HepG2 (cell line): ENCODE results near the gene WDR45B. TPM values are rescaled to one million over a fixed set of nuclear protein-coding genes. Genes with fewer than 3 reads are reported as not detected.

ENCODE experiments used
- ASH2L ChIP-seq: fragments of 300-600, 200-600 bp; sonication (generic); IDR thresholded peaks from 2 replicates; pipeline ENCODE4 v1.7.0; 2017; ENCODE audit warnings: low read depth, mild to moderate bottlenecking, moderate library complexity, mixed read lengths, low read length; ENCODE audit not compliant: insufficient read length
- CREM ChIP-seq, 2 experiments: sonication (generic) in 1 of 2; formaldehyde crosslinking in 1 of 2; IDR thresholded peaks; 2 replicates each; pipeline versions ENCODE4 v1.4.0 to v1.6.1; 2016 to 2020; ENCODE audit warnings: antibody characterized with exemption in 1 of 2, mild to moderate bottlenecking in 1 of 2, missing genetic modification reagents in 1 of 2
- FOXK1 ChIP-seq: sonication (generic); formaldehyde crosslinking; IDR thresholded peaks from 2 replicates; pipeline ENCODE4 v1.4.0; 2020; ENCODE audit warnings: low read depth, missing genetic modification reagents, borderline replicate concordance
- FOXP1 ChIP-seq, 2 experiments: fragments of 450-650 bp in 1 of 2; IDR thresholded peaks; 2 replicates each; pipeline ENCODE4 v1.6.1; 2017 to 2018; ENCODE audit warnings: antibody characterized with exemption in 1 of 2
- KAT2B ChIP-seq: fragments of 150-350 bp; IDR thresholded peaks from 2 replicates; pipeline ENCODE4 v1.6.1; 2014; ENCODE audit warnings: low read depth, low read length, borderline replicate concordance
- MEF2D ChIP-seq: sonication (generic); formaldehyde crosslinking; IDR thresholded peaks from 2 replicates; pipeline ENCODE4 v1.5.1; 2020; ENCODE audit warnings: mild to moderate bottlenecking, missing genetic modification reagents
- ONECUT2 ChIP-seq: sonication (generic); formaldehyde crosslinking; IDR thresholded peaks from 2 replicates; pipeline ENCODE4 v1.4.0; 2020; ENCODE audit warnings: missing genetic modification reagents
- POGZ ChIP-seq: sonication (generic); formaldehyde crosslinking; IDR thresholded peaks from 2 replicates; pipeline ENCODE4 v1.4.0; 2020; ENCODE audit warnings: mild to moderate bottlenecking, missing genetic modification reagents
- SCMH1 ChIP-seq: sonication (generic); formaldehyde crosslinking; IDR thresholded peaks from 2 replicates; pipeline ENCODE4 v1.9.0; 2021; ENCODE audit warnings: missing genetic modification reagents, mild to moderate bottlenecking, borderline replicate concordance
- SIN3A ChIP-seq: IDR thresholded peaks from 2 replicates; pipeline ENCODE4 v1.6.1; 2011; ENCODE audit warnings: low read depth, mild to moderate bottlenecking, control low read depth, low read length, borderline replicate concordance
- SOX13 ChIP-seq, 3 experiments: fragments of 450-650 bp in 1 of 3; sonication (generic) in 1 of 3; formaldehyde crosslinking in 1 of 3; IDR thresholded peaks in 2 of 3; conservative IDR thresholded peaks in 1 of 3; 2 replicates each; pipeline versions ENCODE4 v1.5.0 to v1.6.1; 2016 to 2020; ENCODE audit warnings: antibody characterized with exemption in 1 of 3, mild to moderate bottlenecking in 1 of 3, missing compliant biosample characterization in 1 of 3, missing genetic modification reagents in 1 of 3, moderate library complexity in 1 of 3
- ZFP41 ChIP-seq: sonication (generic); formaldehyde crosslinking; IDR thresholded peaks from 2 replicates; pipeline ENCODE4 v1.4.0; 2020; ENCODE audit warnings: mild to moderate bottlenecking, missing genetic modification reagents, borderline replicate concordance
- ZFP82 ChIP-seq: sonication (generic); formaldehyde crosslinking; IDR thresholded peaks from 2 replicates; pipeline ENCODE4 v1.5.1; 2020; ENCODE audit warnings: mild to moderate bottlenecking, missing genetic modification reagents, borderline replicate concordance
- ZMYM4 ChIP-seq: sonication (generic); formaldehyde crosslinking; IDR thresholded peaks from 2 replicates; pipeline ENCODE4 v1.8.1; 2023; ENCODE audit warnings: mild to moderate bottlenecking, missing genetic modification reagents
- ZNF207 ChIP-seq: fragments of 450-650 bp; IDR thresholded peaks from 2 replicates; pipeline ENCODE4 v1.6.1; 2016; ENCODE audit warnings: antibody characterized with exemption, borderline replicate concordance
- ZNF33B ChIP-seq: sonication (generic); formaldehyde crosslinking; IDR thresholded peaks from 2 replicates; pipeline ENCODE4 v1.5.1; 2020; ENCODE audit warnings: mild to moderate bottlenecking, missing genetic modification reagents
- ZNF83 ChIP-seq: sonication (generic); formaldehyde crosslinking; IDR thresholded peaks from 2 replicates; pipeline ENCODE4 v1.4.0; 2020; ENCODE audit warnings: missing genetic modification reagents, mild to moderate bottlenecking, borderline replicate concordance
- polyA plus RNA-seq, 8 experiments: library from polyadenylated mRNA; depleted of rRNA in 3 of 8; stranded (reverse) in 7 of 8; unstranded in 1 of 8; fragments of >200 nt; fragmentation: Illumina TruSeq in 4 of 8; extraction: Trizol in 4 of 8; gene quantifications; 2 replicates each; pipeline versions ENCODE4 v1.2.1 to v1.2.3, GENCODE V29; 2011 to 2016; ENCODE audit warnings: low read depth in 4 of 8, missing spikeins in 1 of 8, mixed read lengths in 1 of 8; ENCODE audit not compliant: insufficient read depth in 1 of 8
- total RNA-seq, 5 experiments: library from RNA; depleted of rRNA; stranded (reverse); fragments of >200 nt; fragmentation: Illumina TruSeq; extraction: Trizol; gene quantifications; 2 replicates each; pipeline ENCODE4 v1.2.3, GENCODE V29; 2016; ENCODE audit warnings: low read depth in 1 of 5
- TF ChIP-seq, protein P1 (sequence below): sonication (generic); formaldehyde crosslinking; IDR thresholded peaks from 2 replicates; pipeline ENCODE4 v1.5.0; 2020; ENCODE audit warnings: mild to moderate bottlenecking, missing genetic modification reagents, borderline replicate concordance
- TF ChIP-seq, protein P2 (sequence below), 2 experiments: sonication (generic) in 1 of 2; formaldehyde crosslinking in 1 of 2; IDR thresholded peaks; 2 replicates each; pipeline versions ENCODE4 v1.4.0 to v1.6.1; 2018 to 2020; ENCODE audit warnings: missing genetic modification reagents in 2 of 2, borderline replicate concordance in 1 of 2, low read depth in 1 of 2, mild to moderate bottlenecking in 1 of 2, missing biosample characterization in 1 of 2

Gene WDR45B
- total and polyA plus RNA-seq, 2 of the 13 experiments (the other 11 are each of a cell fraction or from before 2014, with no cell fraction given): 86.2 to 155 TPM

DNA sequence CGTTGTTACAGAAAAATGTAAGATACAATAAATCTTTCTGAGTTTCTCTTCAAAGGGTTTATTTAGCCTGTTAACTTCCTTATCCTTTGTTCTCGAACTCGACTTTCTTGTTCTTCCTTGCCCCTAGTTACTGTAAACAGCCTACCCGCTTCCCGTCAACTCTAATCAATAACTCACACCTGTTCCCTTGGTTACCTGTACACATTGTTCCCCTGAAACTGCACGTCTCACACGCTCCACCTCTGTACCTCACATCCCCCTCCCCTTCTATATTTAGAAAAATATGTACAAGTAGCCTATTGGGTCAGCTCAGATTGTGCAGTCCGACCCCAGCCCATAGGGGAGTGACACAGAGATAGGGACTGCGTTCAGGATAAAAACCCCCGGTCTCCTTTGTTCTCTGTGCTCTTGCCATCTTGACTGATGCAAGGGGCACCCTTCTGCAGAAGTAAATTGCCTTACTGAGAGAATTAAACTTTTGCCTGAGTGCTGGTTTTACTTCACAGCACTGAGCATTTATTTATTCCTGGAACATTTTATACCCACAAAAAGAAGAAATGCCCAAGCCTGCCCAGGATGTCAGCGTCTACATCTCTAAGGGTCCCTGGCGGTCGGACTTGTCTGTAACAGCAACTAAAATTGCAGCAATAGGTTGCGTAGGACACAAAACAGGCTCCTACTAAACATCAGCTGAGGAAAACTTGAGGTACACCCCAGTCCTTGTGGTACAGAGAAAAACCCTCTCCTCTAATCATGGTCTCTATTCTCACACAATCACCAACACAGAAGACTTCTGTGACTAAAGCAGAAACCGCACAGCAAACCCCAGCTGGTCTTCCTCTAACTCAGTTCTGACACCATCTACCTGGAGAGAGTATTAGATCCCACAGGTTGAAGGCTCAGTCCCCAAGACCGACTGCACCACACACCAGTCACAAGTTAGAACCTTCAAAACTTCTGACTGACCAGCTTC, 11.3 kb downstream of the WDR45B start (continued):
- TF ChIP-seq, protein P1, sequence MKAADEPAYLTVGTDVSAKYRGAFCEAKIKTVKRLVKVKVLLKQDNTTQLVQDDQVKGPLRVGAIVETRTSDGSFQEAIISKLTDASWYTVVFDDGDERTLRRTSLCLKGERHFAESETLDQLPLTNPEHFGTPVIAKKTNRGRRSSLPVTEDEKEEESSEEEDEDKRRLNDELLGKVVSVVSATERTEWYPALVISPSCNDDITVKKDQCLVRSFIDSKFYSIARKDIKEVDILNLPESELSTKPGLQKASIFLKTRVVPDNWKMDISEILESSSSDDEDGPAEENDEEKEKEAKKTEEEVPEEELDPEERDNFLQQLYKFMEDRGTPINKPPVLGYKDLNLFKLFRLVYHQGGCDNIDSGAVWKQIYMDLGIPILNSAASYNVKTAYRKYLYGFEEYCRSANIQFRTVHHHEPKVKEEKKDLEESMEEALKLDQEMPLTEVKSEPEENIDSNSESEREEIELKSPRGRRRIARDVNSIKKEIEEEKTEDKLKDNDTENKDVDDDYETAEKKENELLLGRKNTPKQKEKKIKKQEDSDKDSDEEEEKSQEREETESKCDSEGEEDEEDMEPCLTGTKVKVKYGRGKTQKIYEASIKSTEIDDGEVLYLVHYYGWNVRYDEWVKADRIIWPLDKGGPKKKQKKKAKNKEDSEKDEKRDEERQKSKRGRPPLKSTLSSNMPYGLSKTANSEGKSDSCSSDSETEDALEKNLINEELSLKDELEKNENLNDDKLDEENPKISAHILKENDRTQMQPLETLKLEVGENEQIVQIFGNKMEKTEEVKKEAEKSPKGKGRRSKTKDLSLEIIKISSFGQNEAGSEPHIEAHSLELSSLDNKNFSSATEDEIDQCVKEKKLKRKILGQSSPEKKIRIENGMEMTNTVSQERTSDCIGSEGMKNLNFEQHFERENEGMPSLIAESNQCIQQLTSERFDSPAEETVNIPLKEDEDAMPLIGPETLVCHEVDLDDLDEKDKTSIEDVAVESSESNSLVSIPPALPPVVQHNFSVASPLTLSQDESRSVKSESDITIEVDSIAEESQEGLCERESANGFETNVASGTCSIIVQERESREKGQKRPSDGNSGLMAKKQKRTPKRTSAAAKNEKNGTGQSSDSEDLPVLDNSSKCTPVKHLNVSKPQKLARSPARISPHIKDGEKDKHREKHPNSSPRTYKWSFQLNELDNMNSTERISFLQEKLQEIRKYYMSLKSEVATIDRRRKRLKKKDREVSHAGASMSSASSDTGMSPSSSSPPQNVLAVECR (CRISPR knock-in tag): peak; percentile 71
- TF ChIP-seq ZNF83 (CRISPR knock-in tag) (no peak), SCMH1 (CRISPR knock-in tag) (no peak), FOXK1 (CRISPR knock-in tag) (0 out of 2 replicates have a peak, but pooled peaks have one; percentile 54), ZMYM4 (CRISPR knock-in tag) (peak; percentile 45; the same call in 1 of the 2 replicates), SIN3A (peak; percentile 69; the same call in 1 of the 2 replicates), ONECUT2 (peak; percentile 55; the same call in 1 of the 2 replicates), CREM (IDR thresholded peaks at IDR 0.05) (0 out of 2 replicates have a peak, but pooled peaks have one; percentile 15), CREM (CRISPR knock-in tag; IDR thresholded peaks at IDR 0.05) (no peak), KAT2B (peak; percentile 59), FOXP1 (IDR thresholded peaks at IDR 0.05) (peak; percentile 54; the same call in 1 of the 2 replicates), FOXP1 (CRISPR knock-in tag; IDR thresholded peaks at IDR 0.05) (peak; percentile 64; the same call in 1 of the 2 replicates), SOX13 (IDR thresholded peaks at IDR 0.05) (peak; percentile 79; the same call in 1 of the 2 replicates), SOX13 (CRISPR knock-in tag; conservative IDR thresholded peaks at IDR 0.05 in 1 of 2, IDR thresholded peaks at IDR 0.05 in 1 of 2) (no peak; a peak in 1 of 4 replicates), POGZ (CRISPR knock-in tag) (0 out of 2 replicates have a peak, but pooled peaks have one; percentile 46), ASH2L (peak; percentile 40), ZNF207 (no peak), MEF2D (CRISPR knock-in tag) (peak; percentile 95), ZFP41 (CRISPR knock-in tag) (no peak), ZNF33B (CRISPR knock-in tag) (no peak), ZFP82 (CRISPR knock-in tag) (0 out of 2 replicates have a peak, but pooled peaks have one; percentile 68)
- TF ChIP-seq, protein P2, sequence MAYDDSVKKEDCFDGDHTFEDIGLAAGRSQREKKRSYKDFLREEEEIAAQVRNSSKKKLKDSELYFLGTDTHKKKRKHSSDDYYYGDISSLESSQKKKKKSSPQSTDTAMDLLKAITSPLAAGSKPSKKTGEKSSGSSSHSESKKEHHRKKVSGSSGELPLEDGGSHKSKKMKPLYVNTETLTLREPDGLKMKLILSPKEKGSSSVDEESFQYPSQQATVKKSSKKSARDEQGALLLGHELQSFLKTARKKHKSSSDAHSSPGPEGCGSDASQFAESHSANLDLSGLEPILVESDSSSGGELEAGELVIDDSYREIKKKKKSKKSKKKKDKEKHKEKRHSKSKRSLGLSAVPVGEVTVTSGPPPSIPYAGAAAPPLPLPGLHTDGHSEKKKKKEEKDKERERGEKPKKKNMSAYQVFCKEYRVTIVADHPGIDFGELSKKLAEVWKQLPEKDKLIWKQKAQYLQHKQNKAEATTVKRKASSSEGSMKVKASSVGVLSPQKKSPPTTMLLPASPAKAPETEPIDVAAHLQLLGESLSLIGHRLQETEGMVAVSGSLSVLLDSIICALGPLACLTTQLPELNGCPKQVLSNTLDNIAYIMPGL (CRISPR knock-in tag; IDR thresholded peaks at IDR 0.05; ENCODE audit: borderline replicate concordance in 1 of 2, low read depth in 1 of 2): no peak
